NCI-H2196 (cell line): Measurements from ENCODE around the gene STX19.

Experiments
- DNase-seq: peaks from one replicate; lab custom pipeline; 2025; ENCODE audit not compliant: unreplicated experiment; lab: John Stamatoyannopoulos, UW

The STX19 gene

GRCh38 chr3:94036909-94037507 is 8.6 kb upstream of the STX19 start:
- peak; percentile 23 for DNase-seq

- DNase-seq = no peak
These were observed 1.8 kb downstream of the STX19 start for GRCh38 chr3:94026623-94027022.

GRCh38 chr3:94024385-94024784 is 4.0 kb downstream of the STX19 start:
- no peak for DNase-seq

GRCh38 chr3:94020293-94020692 is 8.1 kb downstream of the STX19 start:
- DNase-seq = no peak

- DNase-seq = no peak
These were observed 8.7 kb downstream of the STX19 start for GRCh38 chr3:94019659-94020058.

- no peak for DNase-seq
These were observed 13.4 kb downstream of the STX19 start for GRCh38 chr3:94015025-94015424.

- DNase-seq = no peak
These were observed 16.2 kb downstream of the STX19 start for GRCh38 chr3:94012185-94012584.

GRCh38 chr3:94011233-94011711 is 17.1 kb downstream of the STX19 start:
- DNase-seq = no peak

- no peak for DNase-seq
These were observed 18.8 kb downstream of the STX19 start for GRCh38 chr3:94009608-94010007.

- DNase-seq = no peak
These were observed 20.1 kb downstream of the STX19 start for GRCh38 chr3:94008253-94008652.

GRCh38 chr3:94004301-94004910 is 24.0 kb downstream of the STX19 start:
- DNase-seq = peak; percentile 71

- no peak for DNase-seq
These were observed 26.4 kb downstream of the STX19 start for GRCh38 chr3:94001827-94002495.

- DNase-seq = no peak
These were observed 27.2 kb downstream of the STX19 start for GRCh38 chr3:94001191-94001590.

GRCh38 chr3:93994056-93994455 is 34.3 kb downstream of the STX19 start:
- DNase-seq = no peak

- no peak for DNase-seq
These were observed 36.2 kb downstream of the STX19 start for GRCh38 chr3:93992207-93992606.

GRCh38 chr3:93991631-93992030 is 36.8 kb downstream of the STX19 start:
- DNase-seq = no peak

- no peak for DNase-seq
These were observed 39.2 kb downstream of the STX19 start for GRCh38 chr3:93989241-93989640.

- no peak for DNase-seq
These were observed 39.6 kb downstream of the STX19 start for GRCh38 chr3:93988764-93989163.

GRCh38 chr3:93988283-93988682 is 40.1 kb downstream of the STX19 start:
- no peak for DNase-seq

GRCh38 chr3:93984618-93985017 is 43.8 kb downstream of the STX19 start:
- DNase-seq = no peak

GRCh38 chr3:93983408-93983807 is 45.0 kb downstream of the STX19 start:
- DNase-seq = no peak

- no peak for DNase-seq
These were observed 46.7 kb downstream of the STX19 start for GRCh38 chr3:93981649-93982048.
